HG03196 (cell line): ENCODE measurements around the gene STK17A.
"Not testable (repeated sequence)": the region's sequence is repeated elsewhere in the genome, so short reads cannot be mapped to it uniquely, and the experiment has no call there.

Experiments
- ATAC-seq: cut with Tn5 transposase; IDR thresholded peaks from one replicate; pipeline ENCODE4 v1.9.1; 2021; ENCODE audit not compliant: unreplicated experiment

Gene STK17A

DNA sequence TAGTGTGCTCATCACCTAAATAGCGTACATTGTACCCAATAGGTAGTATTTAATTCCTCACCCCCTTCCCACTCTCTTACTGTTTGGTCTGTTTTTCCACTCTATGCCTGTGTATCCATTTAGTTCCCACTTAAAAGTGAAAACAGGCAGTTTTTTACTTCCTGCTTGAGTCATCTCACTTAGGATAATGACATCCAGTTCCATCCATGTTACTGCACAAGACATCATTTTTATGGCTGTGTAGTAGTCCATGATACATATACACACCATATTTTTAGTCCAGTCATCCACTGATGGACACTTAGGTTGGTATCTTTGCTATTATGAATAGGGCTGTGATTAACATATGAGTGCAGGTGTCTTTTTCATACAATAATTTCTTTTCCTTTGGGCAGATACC lies 10.1 kb downstream of the STK17A start:
- no peak for ATAC-seq

GRCh38 chr7:43594020-43594419 lies 11.1 kb downstream of the STK17A start:
- ATAC-seq, result no peak

GRCh38 chr7:43596426-43596825 lies 13.5 kb downstream of the STK17A start:
- not testable (repeated sequence) for ATAC-seq

GRCh38 chr7:43600056-43600455 lies 17.1 kb downstream of the STK17A start:
- no peak for ATAC-seq

DNA sequence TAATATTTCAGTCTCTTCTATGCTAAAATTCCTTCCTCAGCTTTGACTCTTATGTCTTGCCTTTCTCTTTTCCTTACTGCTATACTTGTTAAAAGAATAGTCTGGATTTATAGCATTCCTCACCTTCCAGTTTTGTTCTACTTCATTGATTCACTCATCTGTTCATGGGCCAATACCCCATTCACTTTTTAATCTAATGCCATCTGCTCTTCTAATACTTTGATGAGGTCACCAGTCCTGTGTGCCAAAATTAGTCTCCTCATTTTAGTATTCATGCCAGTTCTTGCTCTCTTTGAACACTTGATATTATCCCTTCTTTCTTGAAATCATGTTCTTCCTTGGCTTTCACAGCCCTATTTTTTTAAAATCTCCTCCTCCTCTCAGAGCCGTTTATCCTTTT lies 19.3 kb downstream of the STK17A start:
- no peak for ATAC-seq

DNA sequence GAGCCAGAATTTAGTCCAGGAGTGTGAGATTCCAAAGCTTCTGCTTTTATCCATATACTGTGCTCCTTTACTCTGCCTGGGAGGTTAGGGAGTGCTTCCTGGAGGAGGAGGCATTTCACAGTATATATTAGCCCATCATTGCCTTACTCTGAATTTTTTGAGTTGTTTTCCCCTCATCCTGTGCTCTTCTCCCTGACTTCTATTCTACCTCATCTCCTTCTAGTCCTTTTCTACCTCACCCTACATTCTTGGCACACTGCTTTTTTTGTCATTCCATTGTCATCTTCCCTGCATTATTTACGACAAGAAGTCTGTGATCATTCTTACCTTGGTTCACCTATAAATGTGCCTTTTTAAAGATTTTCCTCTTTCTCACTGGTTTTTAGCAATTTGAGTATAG lies 21.3 kb downstream of the STK17A start:
- ATAC-seq, result no peak

- no peak for ATAC-seq
These were observed 26.2 kb downstream of the STK17A start for GRCh38 chr7:43609097-43609496.

DNA sequence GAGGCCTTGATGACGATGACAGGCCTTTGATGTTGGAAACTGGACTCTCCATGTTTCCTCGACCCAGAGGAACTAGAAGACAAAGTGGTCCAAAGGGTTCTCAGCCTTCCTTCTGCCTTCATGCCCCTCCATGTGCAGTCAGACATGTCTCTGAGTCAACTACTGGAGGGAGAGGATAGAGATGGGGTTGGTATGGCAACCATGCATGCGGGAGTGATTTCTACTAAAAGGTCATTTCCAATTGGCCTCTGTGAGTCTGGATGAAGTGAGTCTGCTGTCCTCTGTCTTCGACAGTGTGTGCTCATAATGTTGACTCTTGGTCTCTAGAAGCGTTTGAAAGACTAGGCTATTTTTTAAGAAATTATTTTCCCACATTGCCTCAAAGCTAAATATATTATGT lies 29.2 kb downstream of the STK17A start:
- ATAC-seq, result no peak

- peak; percentile 40 for ATAC-seq
These were observed 30.0 kb downstream of the STK17A start for GRCh38 chr7:43612599-43613589.

- no peak for ATAC-seq
These were observed 32.7 kb downstream of the STK17A start for GRCh38 chr7:43615558-43616145.

DNA sequence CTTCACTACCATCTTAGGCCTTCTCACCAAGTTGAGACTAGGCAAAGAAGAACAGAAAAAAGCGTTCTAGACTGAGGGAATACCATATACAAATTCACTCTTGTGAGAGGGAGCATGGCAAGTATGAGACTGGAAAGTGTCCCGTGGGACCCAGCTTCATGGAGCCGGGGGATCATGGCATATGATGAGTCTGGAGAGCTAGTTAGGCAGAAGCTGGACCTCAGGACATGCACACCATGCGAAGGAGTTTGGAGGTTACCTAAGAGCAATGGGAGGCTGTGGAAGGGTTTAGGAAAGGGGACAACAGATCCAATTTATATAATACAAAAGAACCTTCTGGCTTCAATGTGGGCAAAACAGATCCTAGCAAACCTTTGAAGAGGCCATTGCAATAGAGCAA lies 34.1 kb downstream of the STK17A start:
- ATAC-seq, result no peak

DNA sequence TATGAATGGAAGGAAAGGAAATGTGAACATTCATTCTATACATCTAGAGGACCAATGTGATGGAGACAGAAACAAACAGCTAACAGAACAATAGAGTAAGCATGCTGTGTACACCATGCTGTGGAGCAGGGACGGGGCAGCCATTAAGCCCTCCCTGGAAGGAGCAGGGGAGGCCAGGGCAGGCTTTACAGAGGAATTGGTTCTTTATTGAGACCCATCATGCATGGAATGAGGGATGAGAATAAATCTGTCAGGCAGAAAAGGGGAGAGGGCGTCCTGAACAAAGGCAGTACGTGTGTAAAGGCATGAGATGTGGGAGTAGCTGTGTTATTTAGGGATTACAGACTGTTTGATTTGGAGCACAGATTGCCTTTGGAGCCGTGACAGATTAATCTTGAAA lies 35.2 kb downstream of the STK17A start:
- no peak for ATAC-seq

DNA sequence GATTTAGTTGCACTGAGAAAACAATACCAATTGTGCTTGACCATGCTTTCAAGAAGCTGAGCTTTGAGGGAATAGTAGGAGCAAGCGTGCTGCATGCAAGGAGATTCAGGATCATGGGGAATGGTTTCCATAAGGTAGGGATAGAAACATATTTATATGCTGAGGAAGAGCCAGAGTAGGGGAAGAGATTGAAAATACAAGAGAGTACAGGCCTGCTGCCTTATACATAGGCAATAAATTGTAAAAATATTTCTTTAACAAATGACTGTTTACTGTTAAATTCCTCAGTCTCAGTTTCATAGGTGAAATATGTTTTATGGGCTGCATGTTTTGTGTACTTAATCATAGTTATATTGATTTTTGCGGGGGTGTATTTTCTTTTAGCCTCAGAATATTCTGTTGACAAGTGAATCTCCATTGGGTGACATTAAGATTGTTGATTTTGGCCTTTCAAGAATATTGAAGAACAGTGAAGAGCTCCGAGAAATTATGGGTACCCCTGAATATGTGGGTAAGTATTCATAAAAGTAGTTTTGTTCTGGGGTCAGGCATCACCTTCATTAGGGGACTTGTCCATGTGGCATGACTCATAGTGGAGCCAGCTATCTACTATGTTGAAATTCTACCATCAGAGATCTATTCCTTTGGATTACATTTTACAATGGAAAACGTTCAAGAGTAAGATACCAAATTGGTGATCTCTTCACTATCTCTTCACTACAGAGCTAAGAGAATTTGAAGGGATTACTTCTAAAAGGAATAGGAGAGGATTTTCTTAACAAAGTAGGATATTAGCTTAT lies 36.5 kb downstream of the STK17A start:
- no peak for ATAC-seq

- ATAC-seq, result no peak
These were observed 39.0 kb downstream of the STK17A start for GRCh38 chr7:43621729-43622448.

- ATAC-seq, result no peak
These were observed 41.2 kb downstream of the STK17A start for GRCh38 chr7:43624156-43624555.

DNA sequence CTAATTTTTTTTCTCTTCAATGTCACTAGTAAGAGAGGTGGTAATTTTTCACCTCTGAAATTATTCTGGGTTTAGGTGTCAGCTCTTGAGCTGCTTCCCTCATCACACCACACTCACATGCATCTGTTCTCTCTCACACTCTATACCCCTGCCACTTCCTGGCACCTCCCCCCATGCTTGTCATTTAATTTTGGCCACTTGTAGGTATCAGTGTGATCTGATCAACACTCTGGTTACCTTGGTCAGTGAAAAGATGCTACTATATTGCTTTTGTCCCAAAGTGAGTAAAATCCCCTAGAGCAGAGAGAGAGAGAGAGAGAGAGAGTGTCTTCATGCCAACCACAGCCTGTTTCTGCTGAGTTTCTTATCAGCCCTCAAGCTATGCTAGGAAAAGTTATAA lies 42.5 kb downstream of the STK17A start:
- ATAC-seq, result peak; percentile 61

DNA sequence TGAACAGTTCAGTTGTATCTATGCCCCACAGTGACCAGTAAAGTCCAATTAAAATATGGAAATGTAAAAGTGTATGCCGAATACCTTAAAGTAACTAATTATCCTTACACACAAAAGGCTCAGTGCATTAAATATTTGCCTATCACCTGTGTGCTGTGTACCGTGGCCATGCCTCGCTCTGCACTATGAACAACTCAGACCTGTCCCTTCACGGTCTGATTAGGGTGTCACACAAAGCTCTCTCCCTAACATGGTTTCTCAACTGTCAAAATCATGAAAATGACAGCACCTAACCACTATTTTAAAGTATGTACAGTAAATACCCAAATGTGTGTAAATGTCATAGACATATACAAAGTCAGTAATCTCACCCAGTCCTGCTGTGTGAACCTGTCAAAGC lies 43.1 kb downstream of the STK17A start:
- ATAC-seq, result no peak

GRCh38 chr7:43626695-43627094 lies 43.8 kb downstream of the STK17A start:
- no peak for ATAC-seq

DNA sequence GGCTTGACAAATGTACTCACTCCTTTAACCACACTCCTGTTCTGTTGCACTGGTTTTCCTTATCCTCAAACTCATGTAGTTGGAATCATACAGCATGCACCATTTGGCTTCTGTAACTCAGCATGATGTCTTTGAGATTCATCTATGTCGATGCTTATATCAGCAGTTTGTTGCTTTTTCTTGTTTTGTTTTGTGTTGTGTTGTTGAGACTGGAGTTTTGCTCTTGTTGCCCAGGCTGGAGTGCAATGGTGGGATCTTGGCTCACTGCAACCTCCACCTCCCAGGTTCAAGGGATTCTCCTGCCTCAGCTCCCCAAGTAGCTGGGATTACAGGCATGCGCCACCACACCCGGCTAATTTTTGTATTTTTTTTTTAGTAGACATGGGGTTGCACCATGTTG lies 44.9 kb downstream of the STK17A start:
- not testable (repeated sequence) for ATAC-seq

GRCh38 chr7:43628431-43628830 lies 45.5 kb downstream of the STK17A start:
- no peak for ATAC-seq

GRCh38 chr7:43629857-43630256 lies 46.9 kb downstream of the STK17A start:
- ATAC-seq, result no peak
